Stimulated activated CD4-positive, alpha-beta T cell treated with anti-CD3 and anti-CD28 coated beads, Interleukin-12 subunit alpha, Interleukin-12 subunit beta, amount 100 ng/mL, for 24 hours (primary cell): Measurements from ENCODE around the gene VAMP3.

ENCODE experiments used
- DNase-seq, 2 experiments: peaks; one replicate each; pipeline ENCODE4 v3.0.0-alpha.2; 2020; ENCODE audit warnings: low read depth in 2 of 2

VAMP3 gene

GRCh38 chr1:7813677-7814373 is 42.7 kb downstream of the VAMP3 start:
- DNase-seq: no peak

GRCh38 chr1:7821282-7821681 is 50.2 kb downstream of the VAMP3 start:
- no peak for DNase-seq

DNA sequence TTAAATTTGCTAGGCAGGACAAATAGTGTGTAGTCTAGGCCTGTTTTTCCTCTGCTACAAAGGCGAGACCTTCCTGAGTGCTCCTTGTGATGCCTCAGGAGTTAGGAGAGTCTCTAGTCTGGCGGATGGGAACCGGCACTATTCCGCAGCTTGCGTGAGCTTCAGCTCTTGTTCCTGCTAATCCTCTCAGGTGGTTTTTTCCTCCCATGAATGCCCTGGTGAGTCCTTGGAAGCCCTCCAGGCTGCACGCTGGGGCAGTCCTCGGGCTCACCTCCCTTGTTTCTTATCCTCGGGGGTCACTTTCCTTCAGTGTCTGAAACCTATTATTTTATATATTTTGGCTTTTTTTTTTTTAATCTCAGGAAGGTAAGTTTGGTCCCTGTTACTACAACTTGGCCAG is 53.6 kb downstream of the VAMP3 start:
- no peak for DNase-seq

- DNase-seq: no peak
These were observed 55.3 kb downstream of the VAMP3 start for GRCh38 chr1:7826363-7826762.

DNA sequence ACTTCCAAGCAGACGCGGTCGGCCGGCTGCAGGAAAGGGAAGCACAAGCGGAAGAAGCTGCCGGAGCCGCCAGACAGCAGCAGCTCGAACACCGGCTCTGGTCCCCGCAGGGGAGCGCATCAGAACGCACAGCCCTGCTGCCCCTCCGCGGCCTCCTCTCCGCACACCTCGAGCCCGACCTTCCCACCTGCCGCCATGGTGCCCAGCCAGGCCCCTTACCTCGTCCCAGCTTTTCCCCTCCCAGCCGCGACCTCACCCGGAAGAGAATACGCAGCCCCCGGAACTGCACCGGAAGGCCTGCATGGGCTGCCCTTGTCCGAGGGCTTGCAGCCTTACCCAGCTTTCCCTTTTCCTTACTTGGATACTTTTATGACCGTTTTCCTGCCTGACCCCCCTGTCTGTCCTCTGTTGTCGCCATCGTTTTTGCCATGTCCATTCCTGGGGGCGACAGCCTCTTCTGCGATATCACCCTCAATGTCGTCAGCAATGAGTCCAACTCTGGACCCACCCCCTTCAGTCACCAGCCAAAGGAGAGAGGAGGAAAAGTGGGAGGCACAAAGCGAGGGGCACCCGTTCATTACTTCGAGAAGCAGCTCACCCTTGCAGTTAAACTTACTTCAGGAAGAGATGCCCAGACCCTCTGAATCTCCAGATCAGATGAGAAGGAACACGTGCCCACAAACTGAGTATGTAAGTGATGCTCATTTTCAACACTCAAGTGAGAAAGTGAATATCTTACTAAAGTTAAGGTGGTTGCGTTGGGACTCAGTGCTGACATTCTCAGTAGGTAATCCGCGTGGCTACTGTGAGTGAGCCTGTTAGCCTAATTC is 56.2 kb downstream of the VAMP3 start:
- peak in 1 of 2 experiments; percentile 12 for DNase-seq
